ENCODE measurements around the gene ENO3.

The ENO3 gene

GRCh38 chr17:4994081-4994595 is 43.2 kb downstream of the ENO3 start:
- Histone ChIP-seq H3K27me3 (ENCODE audit: insufficient read depth, low read length, poor library complexity, severe bottlenecking) (no peaks in the 10 kb centered on the region), H3K36me3 (ENCODE audit: insufficient read depth, low read length) (no peaks in the 10 kb centered on the region), H3K79me2 (ENCODE audit: insufficient read depth, low read length) (peaks cover 13% of the 10 kb centered on the region; the same call in 1 of the 2 replicates), H3K4me1 (ENCODE audit: insufficient read depth, low read length, poor library complexity, severe bottlenecking) (peaks cover 10% of the 10 kb centered on the region), H2AFZ (ENCODE audit: low read length) (no peak overlapping the region), H3K4me2 (ENCODE audit: low read depth, low read length, poor library complexity, severe bottlenecking) (no peak overlapping the region), H3K9me3 (ENCODE audit: insufficient read depth, low read depth, low read length) (no peaks in the 10 kb centered on the region), H4K20me1 (ENCODE audit: insufficient read depth, low read length, poor library complexity, severe bottlenecking) (no peaks in the 10 kb centered on the region), H3K9ac (ENCODE audit: low read depth, low read length, poor library complexity, severe bottlenecking) (no peak overlapping the region), H3K4me3 (ENCODE audit: low read length, poor library complexity, severe bottlenecking) (no peak overlapping the region), H3F3A (ENCODE audit: low read depth) (no peaks in the 10 kb centered on the region), H3K9me2 (replicated peaks; ENCODE audit: low read depth, low read length) (no peaks in the 10 kb centered on the region)
- TF ChIP-seq CTCF (conservative IDR thresholded peaks at IDR 0.05; ENCODE audit: low read length) (no peak), EZH2phosphoT487 (IDR thresholded peaks at IDR 0.05; ENCODE audit: borderline replicate concordance) (no peak)

- Histone ChIP-seq H2AFZ (ENCODE audit: low read length) (peak within 1 kb of the TSS; percentile 94), H3K4me1 (ENCODE audit: insufficient read depth, low read length, poor library complexity, severe bottlenecking) (peaks cover 14% of the 10 kb centered on the region), H3K9me2 (replicated peaks; ENCODE audit: low read depth, low read length) (no peaks in the 10 kb centered on the region), H3K4me2 (ENCODE audit: low read depth, low read length, poor library complexity, severe bottlenecking) (peak within 1 kb of the TSS; percentile 85), H3K79me2 (ENCODE audit: insufficient read depth, low read length) (peaks cover 22% of the 10 kb centered on the region; the same call in 1 of the 2 replicates), H4K20me1 (ENCODE audit: insufficient read depth, low read length, poor library complexity, severe bottlenecking) (no peaks in the 10 kb centered on the region), H3K9ac (ENCODE audit: low read depth, low read length, poor library complexity, severe bottlenecking) (peak within 1 kb of the TSS; percentile 69), H3K27me3 (ENCODE audit: insufficient read depth, low read length, poor library complexity, severe bottlenecking) (no peaks in the 10 kb centered on the region), H3K36me3 (ENCODE audit: insufficient read depth, low read length) (0 out of 2 replicates have a peak, but pooled peaks cover 6% of the 10 kb centered on the region), H3K4me3 (ENCODE audit: low read length, poor library complexity, severe bottlenecking) (peak within 1 kb of the TSS; percentile 88), H3F3A (ENCODE audit: low read depth) (no peaks in the 10 kb centered on the region), H3K9me3 (ENCODE audit: insufficient read depth, low read depth, low read length) (no peaks in the 10 kb centered on the region)
- TF ChIP-seq EZH2phosphoT487 (IDR thresholded peaks at IDR 0.05; ENCODE audit: borderline replicate concordance) (no peak), CTCF (conservative IDR thresholded peaks at IDR 0.05; ENCODE audit: low read length) (no peak)
Observed at GRCh38 chr17:4997302-4998026, 46.5 kb downstream of the ENO3 start, which contains the start of the genes INCA1 and KIF1C. Gene INCA1, minus strand, starts transcription at chr17:4997522. Its CDS starts 3,085 bp downstream, at chr17:4994437. Gene KIF1C, plus strand, starts transcription at chr17:4997950. Its CDS starts 2,297 bp downstream, at chr17:5000247.

- no peaks in the 10 kb centered on the region for H3K9me2 ChIP-seq (replicated peaks; ENCODE audit: low read depth, low read length)
- H3K4me1 ChIP-seq (ENCODE audit: insufficient read depth, low read length, poor library complexity, severe bottlenecking) = peaks cover 14% of the 10 kb centered on the region
- no peaks in the 10 kb centered on the region for H4K20me1 ChIP-seq (ENCODE audit: insufficient read depth, low read length, poor library complexity, severe bottlenecking)
- peaks cover 22% of the 10 kb centered on the region; the same call in 1 of the 2 replicates for H3K79me2 ChIP-seq (ENCODE audit: insufficient read depth, low read length)
- TF ChIP-seq CTCF (conservative IDR thresholded peaks at IDR 0.05; ENCODE audit: low read length) (no peak), EZH2phosphoT487 (IDR thresholded peaks at IDR 0.05; ENCODE audit: borderline replicate concordance) (no peak)
- peak overlapping the region; percentile 69 for H3K9ac ChIP-seq (ENCODE audit: low read depth, low read length, poor library complexity, severe bottlenecking)
- peak overlapping the region; percentile 83 for H3K4me2 ChIP-seq (ENCODE audit: low read depth, low read length, poor library complexity, severe bottlenecking)
- no peaks in the 10 kb centered on the region for H3K27me3 ChIP-seq (ENCODE audit: insufficient read depth, low read length, poor library complexity, severe bottlenecking)
- no peaks in the 10 kb centered on the region for H3K9me3 ChIP-seq (ENCODE audit: insufficient read depth, low read depth, low read length)
- H3K36me3 ChIP-seq (ENCODE audit: insufficient read depth, low read length) = 0 out of 2 replicates have a peak, but pooled peaks cover 7% of the 10 kb centered on the region
- H3K4me3 ChIP-seq (ENCODE audit: low read length, poor library complexity, severe bottlenecking) = peak overlapping the region; percentile 88
- H2AFZ ChIP-seq (ENCODE audit: low read length) = peak overlapping the region; percentile 93
- H3F3A ChIP-seq (ENCODE audit: low read depth) = no peaks in the 10 kb centered on the region
Observed at GRCh38 chr17:4998027-4998731, 47.3 kb downstream of the ENO3 start.
